DMS 273 treated with DMSO at 0.1 percent for 48 hours (cell line): ENCODE measurements around the gene C11orf98.
"Not testable (repeated sequence)": the region's sequence is repeated elsewhere in the genome, so short reads cannot be mapped to it uniquely, and the experiment has no call there.

Experiments used
- DNase-seq: peaks from one replicate; lab custom pipeline; 2025; lab: John Stamatoyannopoulos, UW

Gene C11orf98

DNA sequence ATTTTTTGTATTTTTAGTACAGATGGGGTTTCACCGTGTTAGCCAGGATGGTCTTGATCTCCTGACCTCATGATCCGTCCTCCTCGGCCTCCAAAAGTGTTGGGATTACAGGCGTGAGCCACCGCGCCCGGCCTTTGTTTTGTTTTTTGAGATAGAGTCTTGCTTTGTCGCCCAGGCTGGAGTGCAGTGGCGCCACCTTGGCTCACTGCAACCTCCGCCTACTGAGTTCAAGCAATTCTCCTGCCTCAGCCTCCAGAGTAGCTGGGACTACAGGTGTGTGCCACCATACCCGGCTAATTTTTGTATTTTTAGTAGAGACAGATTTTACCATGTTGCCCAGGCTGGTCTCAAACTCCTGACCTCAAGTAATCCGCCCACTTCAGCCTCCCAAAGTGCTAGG is 14.7 kb downstream of the C11orf98 start:
- DNase-seq = not testable (repeated sequence)

DNA sequence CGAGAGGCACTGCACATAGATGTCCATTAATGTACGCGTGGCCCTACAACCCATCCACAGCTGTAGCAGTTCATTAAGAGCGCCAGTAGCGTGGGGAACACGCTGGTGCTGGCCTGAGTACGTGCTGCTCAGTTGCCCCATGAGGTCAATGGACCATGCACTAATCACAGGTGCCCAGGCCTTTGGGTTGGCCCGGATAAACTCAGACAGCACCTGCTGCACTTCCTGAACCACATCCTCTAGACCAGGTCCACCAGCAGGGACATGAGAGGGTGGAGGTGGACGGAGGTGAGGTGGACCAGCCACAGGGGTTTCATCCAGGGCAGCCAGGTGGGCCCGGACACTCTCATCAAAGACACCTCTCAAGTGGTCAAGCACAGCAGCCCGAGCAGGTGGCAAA is 15.5 kb downstream of the C11orf98 start:
- no peak for DNase-seq

DNA sequence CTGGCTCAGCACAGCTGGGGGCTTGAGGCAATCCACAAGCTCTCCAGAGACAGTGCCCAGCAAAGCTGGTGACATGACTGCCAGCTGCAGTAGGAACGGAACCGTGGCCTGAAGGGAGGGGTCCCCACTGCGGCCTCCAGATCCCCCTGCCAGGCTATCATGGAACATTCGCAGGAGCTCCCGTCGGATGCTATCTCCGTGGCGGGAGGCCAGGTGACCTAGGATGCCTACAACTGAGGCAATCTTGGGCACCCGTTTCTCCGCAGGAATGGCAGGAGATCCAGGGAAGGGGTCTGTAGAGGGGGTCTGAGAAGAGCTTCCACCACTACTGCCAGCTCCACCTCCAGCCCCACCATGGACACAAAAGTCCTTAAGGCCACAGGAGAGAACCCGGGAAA is 16.0 kb downstream of the C11orf98 start:
- no peak for DNase-seq

DNA sequence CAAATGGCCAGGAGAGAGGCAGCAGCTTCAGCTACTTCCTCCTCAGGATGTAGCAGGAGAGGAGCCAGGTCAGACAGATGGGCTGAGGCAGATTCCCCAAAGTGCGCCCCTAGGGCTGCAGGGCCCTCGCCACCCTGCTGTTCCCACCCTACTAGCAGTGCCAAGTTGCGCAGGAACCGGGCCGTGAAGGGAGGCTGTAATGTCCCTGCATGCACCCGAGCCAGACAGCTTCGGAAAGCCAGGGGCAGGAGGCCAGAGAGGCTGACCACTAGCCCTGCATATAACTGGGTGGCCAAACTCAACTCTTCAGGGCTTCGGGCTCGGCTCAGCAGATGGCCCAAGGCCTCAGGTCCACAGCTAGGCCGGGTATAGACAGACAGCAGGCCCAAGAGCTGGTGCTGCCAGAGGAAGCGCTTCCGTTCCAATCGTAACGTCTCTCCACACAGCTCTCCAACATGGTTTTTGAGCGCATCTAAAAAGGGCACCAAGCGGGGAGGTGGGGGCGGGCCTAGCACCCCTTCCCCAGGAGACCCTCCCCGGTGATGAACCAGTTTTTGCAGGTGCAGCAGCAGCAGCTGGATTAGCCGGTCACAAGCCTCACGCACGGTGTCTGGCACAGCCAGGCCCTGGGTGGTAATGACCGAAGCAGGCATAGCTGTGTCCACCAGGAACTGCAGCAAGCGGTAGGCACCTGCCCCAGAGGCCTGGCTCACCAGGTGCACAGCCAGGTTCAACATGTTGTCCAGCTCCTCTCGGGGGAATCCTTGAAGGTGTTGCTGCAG is 16.6 kb downstream of the C11orf98 start:
- DNase-seq = no peak

DNA sequence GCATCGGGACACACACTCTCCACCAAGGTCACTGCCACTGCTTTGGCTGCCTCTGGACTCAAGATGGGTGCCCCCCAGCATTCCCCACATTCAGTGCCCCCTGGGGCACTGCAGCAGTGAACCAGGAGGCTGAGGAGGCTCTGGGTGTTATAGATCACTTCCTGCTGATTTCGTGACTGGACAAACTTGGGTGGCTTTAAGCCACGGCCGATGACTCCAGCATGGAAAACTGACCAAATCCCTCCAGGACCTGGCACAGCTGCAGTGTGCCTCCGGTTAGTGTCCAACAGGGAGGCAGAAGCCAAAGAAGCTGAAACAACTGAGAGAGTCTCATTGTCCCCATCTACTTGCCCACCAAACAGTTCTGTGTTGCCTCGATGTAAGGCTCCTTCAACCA is 17.4 kb downstream of the C11orf98 start:
- no peak for DNase-seq

DNA sequence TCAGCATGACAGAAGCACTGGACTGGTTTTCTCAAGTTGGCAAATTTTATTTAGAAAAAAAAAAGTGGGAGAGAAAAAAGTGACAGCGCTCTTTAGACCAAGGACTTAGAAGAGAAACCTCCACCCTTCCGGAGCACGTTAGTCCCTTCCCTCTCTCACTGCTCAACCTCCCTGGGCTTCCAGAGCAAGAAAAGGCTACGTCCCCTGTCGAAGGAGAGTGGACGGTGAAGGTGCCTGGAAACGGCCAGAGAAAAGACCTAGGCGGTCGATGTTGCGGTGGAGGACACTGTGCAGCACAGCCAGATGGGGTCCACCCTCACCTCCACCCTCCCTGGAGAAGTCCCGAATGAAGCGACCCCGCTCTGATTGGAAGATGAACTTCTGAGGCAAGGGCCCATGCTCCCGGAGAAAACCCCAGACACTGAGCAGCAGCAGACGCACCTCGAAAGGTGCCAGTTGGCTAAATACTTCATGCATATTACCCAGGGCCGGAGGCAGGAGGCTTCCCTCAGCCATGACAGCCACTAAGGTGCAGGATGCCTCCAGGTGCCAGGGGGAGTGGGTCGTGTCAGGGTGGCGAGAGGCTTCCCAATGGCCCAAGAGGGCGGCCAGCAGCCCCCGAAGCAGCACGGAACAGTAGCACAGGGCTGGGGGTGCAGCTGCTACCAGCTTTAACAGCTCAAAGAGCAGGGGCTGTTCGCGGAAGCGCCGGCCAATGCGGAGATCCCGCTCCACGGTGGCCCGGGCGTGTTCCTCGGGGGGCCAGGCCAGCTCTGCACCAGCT is 18.0 kb downstream of the C11orf98 start:
- no peak for DNase-seq

DNA sequence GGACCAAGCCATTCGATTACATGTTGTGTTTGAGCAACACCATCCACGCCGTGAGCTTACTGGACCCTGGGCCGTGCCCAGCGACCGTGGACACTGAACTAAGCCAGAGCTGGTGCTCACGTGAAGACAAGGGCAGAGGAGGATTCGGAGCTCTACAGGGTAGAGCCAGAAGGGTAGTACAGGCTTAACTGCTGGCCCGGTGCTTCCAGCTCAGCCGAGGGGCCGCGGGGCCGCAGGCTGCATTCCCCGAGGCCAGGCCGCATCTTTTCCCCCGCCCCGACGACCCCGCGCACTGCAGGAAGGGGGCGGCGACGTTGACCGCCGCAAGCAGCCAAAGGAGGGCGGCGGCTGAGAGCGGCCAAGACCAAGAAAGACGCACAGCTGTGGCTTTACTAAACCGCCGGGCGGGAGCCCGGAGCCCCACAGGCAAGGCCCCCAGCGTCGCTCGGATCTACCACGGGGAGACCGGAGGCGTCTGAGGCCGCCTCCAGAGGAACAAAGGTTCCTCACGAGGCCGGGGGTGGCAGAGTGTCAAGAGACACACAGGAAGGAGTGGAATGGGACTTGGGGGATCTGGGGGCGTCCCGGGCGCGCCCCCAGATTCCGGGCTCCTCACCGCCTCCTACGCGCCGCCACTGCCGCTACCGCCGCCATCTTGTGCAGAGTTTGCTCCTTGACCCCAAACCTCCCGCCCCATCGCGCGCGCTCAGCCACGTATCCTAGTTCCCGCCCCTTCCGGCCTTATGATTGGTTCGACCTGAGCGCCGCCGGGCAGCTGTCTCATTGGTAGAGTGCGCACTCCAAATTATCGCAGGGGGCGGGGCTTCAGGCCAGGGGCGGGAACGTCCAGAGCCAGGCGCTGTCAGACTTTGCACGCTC is 18.8 kb downstream of the C11orf98 start, which contains the start of gene GANAB:
TSS of gene GANAB (minus strand) at position 668 of the 879 bp plus-strand sequence. CDS start at position 654, 14 bp downstream.
- peak; percentile 86 for DNase-seq

DNA sequence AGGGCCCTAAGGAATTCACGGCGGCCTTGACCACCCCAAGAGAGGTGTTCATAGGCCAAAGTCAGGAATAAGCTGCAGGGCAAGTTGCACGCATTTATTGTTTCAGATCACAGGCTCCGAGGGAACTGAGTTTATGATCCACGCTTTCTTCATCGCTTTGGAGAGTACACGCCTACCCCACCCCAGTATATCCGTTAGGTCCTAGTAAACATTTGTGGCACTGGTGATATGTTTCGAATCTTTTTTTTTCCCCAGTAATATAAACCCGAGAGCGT is 19.4 kb downstream of the C11orf98 start:
- DNase-seq = no peak

DNA sequence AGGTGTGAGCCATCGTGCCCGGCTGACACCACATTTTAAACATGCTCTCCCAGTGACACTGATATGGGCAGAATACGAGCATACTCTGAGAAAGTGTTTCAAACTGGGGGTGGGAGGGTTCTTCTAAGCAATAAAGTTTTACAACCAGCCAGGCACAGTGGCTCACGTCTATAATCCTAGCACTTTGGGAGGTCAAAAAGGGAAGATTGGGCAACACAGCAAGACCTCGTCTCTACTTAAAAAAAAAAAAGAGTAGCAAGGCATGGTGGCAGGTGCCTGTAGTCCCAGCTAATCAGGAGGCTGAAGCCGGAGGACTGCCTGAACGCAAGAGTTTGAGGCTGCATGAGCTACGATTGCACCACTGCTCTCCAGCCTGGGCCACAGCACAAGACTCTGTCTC is 20.8 kb downstream of the C11orf98 start:
- no peak for DNase-seq

DNA sequence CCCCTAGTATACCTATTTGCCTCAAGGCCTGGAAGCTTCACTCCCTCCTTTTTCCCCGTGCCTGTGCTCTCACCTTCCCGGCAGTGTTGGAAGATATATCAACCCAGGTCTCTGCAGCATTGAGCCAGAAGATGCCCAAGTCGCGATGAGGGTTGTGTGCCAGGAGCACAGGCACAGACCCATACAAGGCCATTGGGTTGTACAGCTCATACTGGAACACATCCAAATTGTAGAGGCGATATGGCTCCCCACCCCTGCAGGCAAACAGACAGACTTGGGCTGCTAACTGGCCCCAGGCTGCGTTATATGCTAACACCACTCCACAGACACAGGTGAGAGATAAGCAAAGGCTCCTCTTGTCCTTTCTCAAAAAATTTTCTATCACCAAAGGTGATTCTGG is 32.5 kb downstream of the C11orf98 start:
- no peak for DNase-seq

DNA sequence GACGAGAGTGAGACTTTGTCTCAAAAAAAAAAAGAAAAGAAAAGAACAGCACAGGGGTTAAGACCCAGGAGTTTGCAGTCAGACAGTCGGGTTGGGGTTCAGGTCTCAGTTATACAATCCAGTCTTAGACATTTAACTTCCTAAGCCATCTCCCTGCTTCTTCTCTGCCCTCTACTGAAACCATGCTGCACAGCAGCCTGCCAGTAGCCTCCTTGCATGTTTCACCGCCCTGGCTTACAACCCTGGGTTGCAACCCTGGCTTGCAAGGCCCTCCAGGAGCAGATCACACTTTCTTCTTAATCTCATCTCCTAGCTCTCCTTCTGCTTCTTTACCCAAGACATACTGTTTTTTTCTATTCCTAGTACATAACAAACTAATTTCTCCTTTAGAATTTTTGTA is 37.3 kb downstream of the C11orf98 start:
- DNase-seq = no peak

DNA sequence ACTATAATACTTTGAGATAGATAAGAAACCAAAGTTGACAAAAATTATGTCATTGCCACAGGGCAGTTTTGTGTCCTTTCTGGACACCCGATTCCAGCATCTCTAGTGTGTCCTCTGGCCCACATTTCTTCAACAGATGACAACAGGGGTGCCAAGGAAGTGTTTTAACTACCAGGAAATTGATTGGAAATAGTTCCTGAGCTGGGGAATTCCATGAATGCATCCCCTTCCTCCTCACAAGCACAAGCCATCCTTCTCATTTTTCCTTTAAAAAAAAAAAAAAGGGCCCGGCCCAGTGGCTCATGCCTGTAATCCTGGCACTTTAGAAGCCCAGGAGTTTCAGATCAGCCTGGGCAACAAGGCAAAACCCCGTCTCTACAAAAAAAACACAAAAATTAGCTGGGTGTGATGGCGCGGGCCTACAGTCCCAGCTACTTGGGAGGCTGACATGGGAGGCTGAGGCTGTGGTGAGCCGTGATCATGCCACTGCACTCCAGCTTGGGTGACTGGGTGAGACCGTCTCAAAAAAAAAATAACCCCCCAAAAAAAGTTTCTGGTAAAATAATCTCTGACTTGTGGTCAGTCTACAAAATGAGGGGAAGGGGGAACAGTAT is 42.4 kb downstream of the C11orf98 start:
- DNase-seq = no peak

DNA sequence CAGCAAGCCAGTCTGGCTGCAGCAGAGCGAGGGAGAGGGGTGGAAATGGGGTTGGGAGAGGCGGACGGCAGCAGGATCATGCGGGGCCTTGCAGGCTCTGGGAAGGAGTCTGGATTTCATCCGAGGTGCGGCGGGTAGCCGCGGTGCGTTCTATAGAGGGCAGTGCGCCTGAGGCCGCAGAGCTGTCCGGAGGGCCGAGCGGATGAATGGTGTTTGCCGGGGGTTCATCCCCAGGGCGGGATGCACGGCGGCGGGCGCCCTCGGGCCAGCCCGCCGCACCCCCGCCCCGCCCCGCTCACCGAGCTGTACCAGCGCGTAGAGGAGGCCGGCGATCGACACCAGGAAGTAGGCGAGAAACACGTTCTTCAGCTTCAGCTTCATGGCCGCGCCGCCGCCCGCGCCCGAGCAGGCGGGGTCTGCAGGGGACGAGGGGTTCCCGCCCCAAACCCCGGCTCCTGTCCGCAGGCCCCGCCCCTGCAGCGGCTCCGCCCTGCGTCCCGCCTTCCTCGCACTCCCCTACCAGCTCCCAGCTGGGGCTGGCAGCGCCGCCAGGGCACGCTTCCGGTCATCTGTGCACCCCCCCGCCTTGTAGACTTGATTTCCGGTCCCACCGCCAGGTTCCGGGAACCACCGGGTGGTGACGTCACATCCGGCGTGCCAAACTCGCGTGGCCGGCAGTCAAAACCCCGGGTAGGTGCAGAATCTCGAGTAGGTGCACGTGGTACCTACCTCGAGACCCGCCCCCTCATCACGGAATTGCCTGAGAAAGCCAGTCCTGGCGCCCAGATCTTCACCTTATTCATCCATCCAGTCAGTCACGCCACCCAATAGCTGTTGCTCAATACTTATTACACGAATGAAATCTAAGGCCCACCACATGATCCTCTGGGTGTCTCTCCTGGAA is 43.2 kb downstream of the C11orf98 start, which contains the start of gene B3GAT3:
TSS of gene B3GAT3 (minus strand) at position 420 of the 904 bp plus-strand sequence. CDS start at position 381, 39 bp downstream.
- DNase-seq = peak; percentile 77

DNA sequence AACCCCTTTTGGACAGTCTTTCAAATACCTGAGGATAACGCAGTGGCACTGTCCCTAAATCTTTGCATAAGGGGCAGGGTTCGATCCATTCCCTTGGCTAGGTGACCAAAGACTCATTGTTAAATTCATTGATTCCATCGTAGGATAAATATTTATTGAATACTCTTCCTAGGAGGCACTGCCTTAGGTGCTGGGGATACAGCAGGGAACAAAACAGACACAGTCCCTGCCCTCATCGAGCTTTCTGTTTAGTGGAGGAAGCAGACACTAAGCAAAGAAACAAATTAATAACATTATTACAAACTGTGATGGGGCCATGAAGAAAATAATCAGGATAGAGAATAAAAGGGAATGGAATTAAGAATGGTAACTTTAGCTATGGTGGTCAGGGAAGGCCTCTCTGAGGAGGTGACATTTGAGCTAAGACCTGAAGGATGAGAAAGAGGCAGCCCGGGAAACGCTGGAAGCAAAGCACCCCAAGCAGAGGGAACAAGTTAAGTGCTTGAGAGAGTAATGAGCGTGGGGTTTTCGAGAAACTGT is 43.9 kb downstream of the C11orf98 start:
- no peak for DNase-seq

DNA sequence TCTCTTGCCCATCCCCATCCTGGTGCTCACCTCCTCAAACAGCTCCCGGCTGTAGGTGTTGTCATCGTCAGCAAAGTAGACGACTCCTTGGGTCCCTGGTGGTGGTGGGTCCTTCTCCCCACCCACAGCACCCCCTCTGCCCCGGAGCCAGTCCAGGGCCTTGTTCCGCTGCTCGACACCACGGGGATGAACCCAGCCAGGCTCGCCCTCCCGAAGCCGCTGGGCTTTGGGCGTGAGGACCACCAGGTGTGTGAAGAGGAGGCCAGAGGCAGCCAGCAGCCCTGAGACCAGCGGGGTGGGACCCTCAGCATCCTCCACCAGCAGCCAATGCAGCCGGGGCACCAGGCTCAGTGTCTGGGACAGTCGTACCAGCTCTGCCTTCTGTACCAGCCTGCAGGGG is 48.1 kb downstream of the C11orf98 start:
- DNase-seq = not testable (repeated sequence)

DNA sequence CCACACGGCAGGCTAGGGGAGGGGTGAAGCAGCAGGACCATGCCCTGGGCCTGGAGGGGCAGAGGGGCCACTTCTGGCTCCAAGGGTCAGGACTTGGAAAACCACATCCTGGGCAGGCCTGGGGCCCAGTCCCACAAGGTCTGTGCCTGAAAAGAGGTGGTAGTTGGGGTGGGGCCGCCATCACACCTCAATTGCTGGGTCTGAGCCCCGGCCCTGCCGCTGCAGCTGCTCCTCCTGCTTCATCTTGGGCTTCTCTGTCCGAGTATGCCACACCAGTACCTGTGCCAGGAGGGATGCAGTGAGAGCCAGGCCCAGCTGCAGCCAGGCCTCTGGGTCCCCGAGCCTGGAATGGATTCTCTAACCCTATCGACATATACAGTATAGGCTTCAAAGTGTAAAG is 49.5 kb downstream of the C11orf98 start:
- DNase-seq = no peak

DNA sequence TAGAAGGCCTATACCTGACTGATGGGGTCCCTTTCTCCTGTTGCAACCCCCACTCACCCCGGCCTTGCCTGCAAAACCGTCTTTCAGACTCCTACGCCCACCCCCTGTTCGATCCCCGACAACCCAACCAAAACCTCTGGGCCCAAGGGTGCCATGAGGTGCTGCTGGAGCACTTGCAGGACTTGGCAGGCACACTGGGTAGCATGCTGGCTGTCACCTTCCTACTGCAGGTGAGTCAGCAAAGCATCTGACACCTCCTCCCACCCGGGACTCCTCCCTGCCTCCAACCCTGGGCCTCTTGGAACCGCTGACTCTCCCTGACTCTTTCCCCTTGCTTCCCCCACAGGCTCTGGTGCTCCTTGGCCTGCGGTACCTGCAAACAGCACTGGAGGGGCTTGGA is 50.7 kb downstream of the C11orf98 start:
- no peak for DNase-seq

DNA sequence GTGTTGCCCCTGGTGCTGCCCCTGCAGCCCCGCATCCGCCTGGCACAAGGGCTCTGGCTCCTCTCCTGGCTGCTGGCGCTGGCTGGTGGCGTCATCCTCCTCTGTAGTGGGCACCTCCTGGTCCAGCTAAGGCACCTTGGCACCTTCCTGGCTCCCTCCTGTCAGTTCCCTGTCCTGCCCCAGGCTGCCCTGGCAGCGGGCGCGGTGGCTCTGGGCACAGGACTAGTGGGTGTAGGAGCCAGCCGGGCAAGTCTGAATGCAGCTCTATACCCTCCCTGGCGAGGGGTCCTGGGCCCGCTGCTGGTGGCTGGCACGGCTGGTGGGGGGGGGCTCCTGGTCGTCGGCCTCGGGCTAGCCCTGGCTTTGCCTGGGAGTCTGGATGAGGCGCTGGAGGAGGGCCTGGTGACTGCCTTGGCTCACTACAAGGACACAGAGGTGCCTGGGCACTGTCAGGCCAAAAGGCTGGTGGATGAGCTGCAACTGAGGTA is 51.7 kb downstream of the C11orf98 start:
- no peak for DNase-seq
